Fibroblast of villous mesenchyme (primary cell): ENCODE measurements around the gene ADCY7. TPM values are rescaled to one million over a fixed set of nuclear protein-coding genes. Genes with fewer than 3 reads are reported as not detected.

ENCODE experiments used
- DNase-seq: peaks from one replicate; pipeline ENCODE4 v3.0.0-alpha.2; 2010; ENCODE audit warnings: low read depth
- H3K4me3 ChIP-seq: 2 replicates; pipeline ENCODE4 v1.5.1; 2011; ENCODE audit warnings: low read depth, mild to moderate bottlenecking, low read length
- CTCF ChIP-seq: IDR thresholded peaks from 2 replicates; pipeline ENCODE4 v1.5.1; 2012; ENCODE audit warnings: low read depth, mild to moderate bottlenecking, low read length; ENCODE audit not compliant: insufficient read depth
- total RNA-seq: library from RNA; depleted of rRNA; stranded (reverse); fragments of >200 nt; gene quantifications from 2 replicates; pipeline ENCODE4 v1.2.3, GENCODE V29; 2012

The ADCY7 gene
- total RNA-seq, 1 donor, result 44.9 TPM

GRCh38 chr16:50244504-50245416 is 21.6 kb upstream of the ADCY7 start:
- peak overlapping the region; percentile 69 for H3K4me3 ChIP-seq
- DNase-seq, result no peak
- TF ChIP-seq CTCF, result no peak

- peak overlapping the region; percentile 69 for H3K4me3 ChIP-seq
- no peak for TF ChIP-seq CTCF
- DNase-seq, result peak; percentile 73
Measured at GRCh38 chr16:50245417-50246298, 20.7 kb upstream of the ADCY7 start.

GRCh38 chr16:50246299-50247122 is 19.8 kb upstream of the ADCY7 start:
- no peak for DNase-seq
- peak overlapping the region; percentile 69 for H3K4me3 ChIP-seq
- no peak for TF ChIP-seq CTCF

GRCh38 chr16:50247123-50247905 is 19.0 kb upstream of the ADCY7 start:
- peak overlapping the region; percentile 69 for H3K4me3 ChIP-seq
- DNase-seq, result no peak

GRCh38 chr16:50247906-50248608 is 18.3 kb upstream of the ADCY7 start:
- no peak for TF ChIP-seq CTCF

More at GRCh38 chr16:50247123-50247905, 19.0 kb upstream of the ADCY7 start:
- TF ChIP-seq CTCF, result no peak

More at GRCh38 chr16:50247906-50248608, 18.3 kb upstream of the ADCY7 start:
- H3K4me3 ChIP-seq, result no peak overlapping the region
- no peak for DNase-seq
